Measurements from ENCODE around the gene SLC39A9.

The SLC39A9 gene

GRCh38 chr14:69392481-69392880 lies 6.0 kb upstream of the SLC39A9 start:
- Histone ChIP-seq H3K27ac (ENCODE audit: low read length) (no peak overlapping the region), H3K9me3 (ENCODE audit: control insufficient read depth, insufficient read depth, low read length) (no peaks in the 10 kb centered on the region), H3K27me3 (ENCODE audit: control insufficient read depth, insufficient read depth, low read length) (no peaks in the 10 kb centered on the region), H3K4me1 (ENCODE audit: control insufficient read depth, insufficient read depth, low read length) (no peaks in the 10 kb centered on the region; the same call in 1 of the 2 replicates), H3K4me3 (ENCODE audit: low read length) (no peak overlapping the region), H3K36me3 (ENCODE audit: control insufficient read depth, insufficient read depth, low read length) (peaks cover 12% of the 10 kb centered on the region; the same call in 1 of the 2 replicates)
- 100% methylated on average over 1 of the region's 3 CpGs for WGBS (ENCODE audit: insufficient coverage, insufficient read length)
- DNase-seq (ENCODE audit: low read depth, low spot score), result no peak

- Histone ChIP-seq H3K4me3 (ENCODE audit: low read length) (no peak overlapping the region), H3K36me3 (ENCODE audit: control insufficient read depth, insufficient read depth, low read length) (peaks cover 10% of the 10 kb centered on the region; the same call in 1 of the 2 replicates), H3K27ac (ENCODE audit: low read length) (no peak overlapping the region), H3K4me1 (ENCODE audit: control insufficient read depth, insufficient read depth, low read length) (no peaks in the 10 kb centered on the region), H3K27me3 (ENCODE audit: control insufficient read depth, insufficient read depth, low read length) (no peaks in the 10 kb centered on the region), H3K9me3 (ENCODE audit: control insufficient read depth, insufficient read depth, low read length) (no peaks in the 10 kb centered on the region)
- no peak for DNase-seq (ENCODE audit: low read depth, low spot score)
- no CpG with 5 or more reads among the region's 4 CpGs for WGBS (ENCODE audit: insufficient coverage, insufficient read length)
These were observed 2.6 kb upstream of the SLC39A9 start for GRCh38 chr14:69395929-69396328.

- Histone ChIP-seq H3K36me3 (ENCODE audit: control insufficient read depth, insufficient read depth, low read length) (0 out of 2 replicates have a peak, but pooled peaks cover 2% of the 10 kb centered on the region), H3K27me3 (ENCODE audit: control insufficient read depth, insufficient read depth, low read length) (no peaks in the 10 kb centered on the region), H3K27ac (ENCODE audit: low read length) (no peak overlapping the region), H3K4me3 (ENCODE audit: low read length) (peak overlapping the region; percentile 98), H3K9me3 (ENCODE audit: control insufficient read depth, insufficient read depth, low read length) (no peaks in the 10 kb centered on the region), H3K4me1 (ENCODE audit: control insufficient read depth, insufficient read depth, low read length) (no peaks in the 10 kb centered on the region)
- DNase-seq (ENCODE audit: low read depth, low spot score), result no peak
- no CpG with 5 or more reads among the region's 18 CpGs for WGBS (ENCODE audit: insufficient coverage, insufficient read length)
These were observed 322 bp downstream of the SLC39A9 start for GRCh38 chr14:69398818-69399210.

DNA sequence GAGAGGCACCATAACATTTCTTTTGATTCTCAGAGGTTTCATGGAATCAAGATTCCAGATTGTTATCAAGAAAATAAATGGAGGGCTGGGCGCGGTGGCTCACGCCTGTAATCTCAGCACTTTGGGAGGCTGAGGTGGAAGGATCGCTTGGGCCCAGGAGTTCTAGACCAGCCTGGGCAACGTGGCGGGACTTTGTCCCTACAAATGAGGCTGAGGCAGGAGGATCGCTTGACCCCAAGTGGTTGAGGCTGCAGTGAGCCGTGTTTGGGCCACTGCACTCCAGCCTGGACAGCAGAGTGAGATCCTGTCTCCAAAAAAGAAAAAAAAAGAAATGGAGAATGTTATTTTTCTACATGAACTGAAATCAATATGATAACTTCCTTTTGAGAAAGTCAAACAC lies 1.3 kb downstream of the SLC39A9 start:
- WGBS (ENCODE audit: insufficient coverage, insufficient read length), result no CpG with 5 or more reads among the region's 8 CpGs
- no peaks in the 10 kb centered on the region for H3K4me1 ChIP-seq (ENCODE audit: control insufficient read depth, insufficient read depth, low read length)

GRCh38 chr14:69400154-69400553 lies 1.7 kb downstream of the SLC39A9 start:
- 100% methylated on average over 2 of the region's 6 CpGs for WGBS (ENCODE audit: insufficient coverage, insufficient read length)

More for the DNA sequence above, 1.3 kb downstream of the SLC39A9 start:
- Histone ChIP-seq H3K27me3 (ENCODE audit: control insufficient read depth, insufficient read depth, low read length) (no peaks in the 10 kb centered on the region), H3K9me3 (ENCODE audit: control insufficient read depth, insufficient read depth, low read length) (no peaks in the 10 kb centered on the region), H3K36me3 (ENCODE audit: control insufficient read depth, insufficient read depth, low read length) (0 out of 2 replicates have a peak, but pooled peaks cover 2% of the 10 kb centered on the region), H3K27ac (ENCODE audit: low read length) (no peak overlapping the region), H3K4me3 (ENCODE audit: low read length) (no peak overlapping the region)
- DNase-seq (ENCODE audit: low read depth, low spot score), result no peak

GRCh38 chr14:69401841-69402240 lies 3.3 kb downstream of the SLC39A9 start:
- no CpG with 5 or more reads among the region's 2 CpGs for WGBS (ENCODE audit: insufficient coverage, insufficient read length)
- no peak overlapping the region for H3K4me3 ChIP-seq (ENCODE audit: low read length)

More at GRCh38 chr14:69400154-69400553, 1.7 kb downstream of the SLC39A9 start:
- Histone ChIP-seq H3K4me1 (ENCODE audit: control insufficient read depth, insufficient read depth, low read length) (no peaks in the 10 kb centered on the region), H3K4me3 (ENCODE audit: low read length) (no peak overlapping the region), H3K27me3 (ENCODE audit: control insufficient read depth, insufficient read depth, low read length) (no peaks in the 10 kb centered on the region), H3K36me3 (ENCODE audit: control insufficient read depth, insufficient read depth, low read length) (no peaks in the 10 kb centered on the region), H3K9me3 (ENCODE audit: control insufficient read depth, insufficient read depth, low read length) (no peaks in the 10 kb centered on the region), H3K27ac (ENCODE audit: low read length) (no peak overlapping the region)
- DNase-seq (ENCODE audit: low read depth, low spot score), result no peak

GRCh38 chr14:69404478-69404877 lies 6.0 kb downstream of the SLC39A9 start:
- Histone ChIP-seq H3K9me3 (ENCODE audit: control insufficient read depth, insufficient read depth, low read length) (no peaks in the 10 kb centered on the region), H3K27me3 (ENCODE audit: control insufficient read depth, insufficient read depth, low read length) (no peaks in the 10 kb centered on the region), H3K36me3 (ENCODE audit: control insufficient read depth, insufficient read depth, low read length) (no peaks in the 10 kb centered on the region), H3K27ac (ENCODE audit: low read length) (no peak overlapping the region), H3K4me3 (ENCODE audit: low read length) (no peak overlapping the region), H3K4me1 (ENCODE audit: control insufficient read depth, insufficient read depth, low read length) (no peaks in the 10 kb centered on the region)
- DNase-seq (ENCODE audit: low read depth, low spot score), result no peak
- WGBS (ENCODE audit: insufficient coverage, insufficient read length), result no CpG with 5 or more reads among the region's 3 CpGs

More at GRCh38 chr14:69401841-69402240, 3.3 kb downstream of the SLC39A9 start:
- H3K36me3 ChIP-seq (ENCODE audit: control insufficient read depth, insufficient read depth, low read length), result no peaks in the 10 kb centered on the region
- no peaks in the 10 kb centered on the region for H3K9me3 ChIP-seq (ENCODE audit: control insufficient read depth, insufficient read depth, low read length)
- DNase-seq (ENCODE audit: low read depth, low spot score), result no peak
- H3K27ac ChIP-seq (ENCODE audit: low read length), result no peak overlapping the region
- H3K27me3 ChIP-seq (ENCODE audit: control insufficient read depth, insufficient read depth, low read length), result no peaks in the 10 kb centered on the region
- H3K4me1 ChIP-seq (ENCODE audit: control insufficient read depth, insufficient read depth, low read length), result no peaks in the 10 kb centered on the region

DNA sequence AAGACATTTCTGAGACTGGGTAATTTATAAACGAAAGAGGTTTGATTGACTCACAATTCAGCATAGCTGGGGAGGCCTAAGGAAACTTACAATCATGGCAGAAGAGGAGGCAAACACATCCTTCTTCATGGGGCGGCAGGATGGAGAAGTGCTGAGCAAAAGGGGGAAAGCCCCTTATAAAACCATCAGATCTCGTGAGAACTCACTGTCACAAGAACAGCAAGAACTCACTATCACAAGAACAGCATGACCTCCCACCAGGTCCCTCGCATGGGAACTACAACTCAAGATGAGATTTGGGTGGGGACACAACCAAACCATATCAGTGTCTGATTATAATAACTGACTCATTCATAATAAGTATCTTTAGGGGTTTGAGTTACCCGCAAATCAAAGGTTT lies 6.4 kb downstream of the SLC39A9 start:
- Histone ChIP-seq H3K27me3 (ENCODE audit: control insufficient read depth, insufficient read depth, low read length) (no peaks in the 10 kb centered on the region), H3K27ac (ENCODE audit: low read length) (no peak overlapping the region), H3K4me1 (ENCODE audit: control insufficient read depth, insufficient read depth, low read length) (no peaks in the 10 kb centered on the region), H3K4me3 (ENCODE audit: low read length) (no peak overlapping the region), H3K9me3 (ENCODE audit: control insufficient read depth, insufficient read depth, low read length) (no peaks in the 10 kb centered on the region), H3K36me3 (ENCODE audit: control insufficient read depth, insufficient read depth, low read length) (no peaks in the 10 kb centered on the region)
- DNase-seq (ENCODE audit: low read depth, low spot score), result no peak
- no CpG with 5 or more reads among the region's 5 CpGs for WGBS (ENCODE audit: insufficient coverage, insufficient read length)

GRCh38 chr14:69405762-69406161 lies 7.3 kb downstream of the SLC39A9 start:
- Histone ChIP-seq H3K27ac (ENCODE audit: low read length) (no peak overlapping the region), H3K27me3 (ENCODE audit: control insufficient read depth, insufficient read depth, low read length) (no peaks in the 10 kb centered on the region), H3K4me1 (ENCODE audit: control insufficient read depth, insufficient read depth, low read length) (no peaks in the 10 kb centered on the region), H3K36me3 (ENCODE audit: control insufficient read depth, insufficient read depth, low read length) (no peaks in the 10 kb centered on the region), H3K4me3 (ENCODE audit: low read length) (no peak overlapping the region), H3K9me3 (ENCODE audit: control insufficient read depth, insufficient read depth, low read length) (no peaks in the 10 kb centered on the region)
- DNase-seq (ENCODE audit: low read depth, low spot score), result no peak

DNA sequence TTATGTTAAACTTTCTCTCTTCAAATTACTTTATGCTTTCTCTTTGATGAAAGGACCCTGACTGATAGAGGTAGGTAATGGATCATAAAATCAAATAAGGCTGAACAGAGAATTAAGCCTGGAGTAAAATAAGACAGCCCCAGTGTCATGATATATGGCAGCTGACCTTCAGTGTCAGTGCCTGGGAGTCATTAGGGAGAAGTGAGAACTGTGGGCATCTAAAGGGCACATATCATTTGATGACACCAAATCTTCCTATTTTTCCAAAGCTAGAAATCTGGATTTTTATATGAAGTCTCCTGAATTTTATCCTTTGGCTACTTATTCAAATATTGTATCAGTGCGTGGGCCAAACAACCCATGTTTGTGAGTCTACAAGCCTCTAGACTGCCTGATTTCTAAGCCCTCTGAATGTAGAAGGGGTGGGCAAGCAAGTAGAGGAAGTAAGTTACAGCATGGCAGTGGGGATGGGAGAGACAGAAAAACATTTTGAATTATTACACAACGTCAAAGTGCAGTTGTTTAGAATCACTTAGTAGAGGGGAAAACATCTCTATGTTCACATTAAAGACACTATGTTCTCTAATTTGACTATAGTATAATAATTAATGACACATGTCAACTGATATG lies 10.0 kb downstream of the SLC39A9 start:
- no peak for DNase-seq (ENCODE audit: low read depth, low spot score)
- Histone ChIP-seq H3K9me3 (ENCODE audit: control insufficient read depth, insufficient read depth, low read length) (no peaks in the 10 kb centered on the region), H3K36me3 (ENCODE audit: control insufficient read depth, insufficient read depth, low read length) (no peaks in the 10 kb centered on the region), H3K27me3 (ENCODE audit: control insufficient read depth, insufficient read depth, low read length) (no peaks in the 10 kb centered on the region), H3K4me1 (ENCODE audit: control insufficient read depth, insufficient read depth, low read length) (no peaks in the 10 kb centered on the region), H3K27ac (ENCODE audit: low read length) (no peak overlapping the region), H3K4me3 (ENCODE audit: low read length) (no peak overlapping the region)
- no CpG with 5 or more reads among the region's 2 CpGs for WGBS (ENCODE audit: insufficient coverage, insufficient read length)

- Histone ChIP-seq H3K9me3 (ENCODE audit: control insufficient read depth, insufficient read depth, low read length) (no peaks in the 10 kb centered on the region), H3K4me1 (ENCODE audit: control insufficient read depth, insufficient read depth, low read length) (no peaks in the 10 kb centered on the region), H3K27me3 (ENCODE audit: control insufficient read depth, insufficient read depth, low read length) (no peaks in the 10 kb centered on the region), H3K36me3 (ENCODE audit: control insufficient read depth, insufficient read depth, low read length) (no peaks in the 10 kb centered on the region), H3K4me3 (ENCODE audit: low read length) (no peak overlapping the region), H3K27ac (ENCODE audit: low read length) (no peak overlapping the region)
- WGBS (ENCODE audit: insufficient coverage, insufficient read length), result no CpG with 5 or more reads among the region's 2 CpGs
- no peak for DNase-seq (ENCODE audit: low read depth, low spot score)
These were observed 15.0 kb downstream of the SLC39A9 start for GRCh38 chr14:69413483-69413882.
